ENCODE measurements around the gene EFCAB8. TPM values are rescaled to one million over a fixed set of nuclear protein-coding genes. Genes with fewer than 3 reads are reported as not detected.

The EFCAB8 gene
- total RNA-seq, 1 donor from 2014 or later = 1.1 TPM

DNA sequence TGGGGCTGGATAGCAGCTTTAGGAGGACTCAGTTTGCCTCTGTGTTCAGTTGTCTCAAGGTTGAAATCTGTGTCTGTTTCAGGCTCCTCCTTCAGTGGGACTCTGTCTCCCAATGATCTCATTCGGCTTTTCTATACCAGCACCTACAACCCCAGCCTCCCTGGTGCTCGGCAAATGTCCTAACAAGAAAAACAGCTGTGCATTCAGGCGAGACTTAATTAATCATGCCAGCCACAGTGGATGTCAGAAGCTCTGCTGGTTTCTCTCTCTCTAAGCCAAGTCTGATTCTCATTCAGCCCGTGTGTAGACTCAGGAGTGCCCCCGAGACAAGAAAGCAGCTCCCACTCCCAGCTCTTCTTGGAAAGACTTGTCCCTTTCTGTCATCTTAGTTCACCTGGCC is 98.7 kb downstream of the EFCAB8 start:
- no peak overlapping the region for H3K4me3 Mint-ChIP-seq (ENCODE audit: unreplicated experiment)
- no peak overlapping the region for H3K27ac Mint-ChIP-seq (ENCODE audit: unreplicated experiment)
- TF ChIP-seq, protein P1, sequence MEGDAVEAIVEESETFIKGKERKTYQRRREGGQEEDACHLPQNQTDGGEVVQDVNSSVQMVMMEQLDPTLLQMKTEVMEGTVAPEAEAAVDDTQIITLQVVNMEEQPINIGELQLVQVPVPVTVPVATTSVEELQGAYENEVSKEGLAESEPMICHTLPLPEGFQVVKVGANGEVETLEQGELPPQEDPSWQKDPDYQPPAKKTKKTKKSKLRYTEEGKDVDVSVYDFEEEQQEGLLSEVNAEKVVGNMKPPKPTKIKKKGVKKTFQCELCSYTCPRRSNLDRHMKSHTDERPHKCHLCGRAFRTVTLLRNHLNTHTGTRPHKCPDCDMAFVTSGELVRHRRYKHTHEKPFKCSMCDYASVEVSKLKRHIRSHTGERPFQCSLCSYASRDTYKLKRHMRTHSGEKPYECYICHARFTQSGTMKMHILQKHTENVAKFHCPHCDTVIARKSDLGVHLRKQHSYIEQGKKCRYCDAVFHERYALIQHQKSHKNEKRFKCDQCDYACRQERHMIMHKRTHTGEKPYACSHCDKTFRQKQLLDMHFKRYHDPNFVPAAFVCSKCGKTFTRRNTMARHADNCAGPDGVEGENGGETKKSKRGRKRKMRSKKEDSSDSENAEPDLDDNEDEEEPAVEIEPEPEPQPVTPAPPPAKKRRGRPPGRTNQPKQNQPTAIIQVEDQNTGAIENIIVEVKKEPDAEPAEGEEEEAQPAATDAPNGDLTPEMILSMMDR (IDR thresholded peaks at IDR 0.05; ENCODE audit: unreplicated experiment) = no peak
- H3K36me3 Mint-ChIP-seq (ENCODE audit: low read depth, unreplicated experiment) = peaks cover 9% of the 10 kb centered on the region
- peaks cover 4% of the 10 kb centered on the region for H3K4me1 Mint-ChIP-seq (ENCODE audit: unreplicated experiment)
- H3K27me3 Mint-ChIP-seq (ENCODE audit: unreplicated experiment) = peaks cover 5% of the 10 kb centered on the region
- H3K9me3 Mint-ChIP-seq (ENCODE audit: unreplicated experiment) = no peaks in the 10 kb centered on the region
- no peak for DNase-seq (ENCODE audit: low spot score)

DNA sequence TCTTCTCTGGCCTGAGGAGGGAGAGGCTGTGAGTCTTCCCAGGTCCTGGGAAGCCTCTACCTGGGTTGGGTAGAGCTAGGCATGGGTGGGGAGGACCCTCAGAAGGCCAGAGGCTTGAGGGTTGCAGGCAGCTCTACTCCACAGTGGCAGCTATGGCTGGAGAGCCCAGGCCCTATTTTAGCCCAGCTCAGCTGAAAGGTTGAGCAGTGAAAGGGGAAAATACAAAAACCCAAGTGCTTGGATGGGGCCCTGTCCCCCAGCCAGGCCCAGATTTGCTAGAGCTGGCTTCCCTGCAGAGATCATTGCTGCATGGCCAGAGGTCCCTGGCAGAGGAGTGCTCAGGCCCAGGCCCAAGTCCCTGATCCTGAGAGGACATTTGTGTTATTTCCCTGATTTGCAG is 99.9 kb downstream of the EFCAB8 start:
- Mint-ChIP-seq H3K4me3 (ENCODE audit: unreplicated experiment) (no peak overlapping the region), H3K27me3 (ENCODE audit: unreplicated experiment) (peaks cover 5% of the 10 kb centered on the region), H3K9me3 (ENCODE audit: unreplicated experiment) (no peaks in the 10 kb centered on the region), H3K27ac (ENCODE audit: unreplicated experiment) (no peak overlapping the region), H3K36me3 (ENCODE audit: low read depth, unreplicated experiment) (peaks cover 9% of the 10 kb centered on the region), H3K4me1 (ENCODE audit: unreplicated experiment) (peaks cover 4% of the 10 kb centered on the region)
- DNase-seq (ENCODE audit: low spot score) = no peak
- TF ChIP-seq, protein P1 (IDR thresholded peaks at IDR 0.05; ENCODE audit: unreplicated experiment) = no peak

DNA sequence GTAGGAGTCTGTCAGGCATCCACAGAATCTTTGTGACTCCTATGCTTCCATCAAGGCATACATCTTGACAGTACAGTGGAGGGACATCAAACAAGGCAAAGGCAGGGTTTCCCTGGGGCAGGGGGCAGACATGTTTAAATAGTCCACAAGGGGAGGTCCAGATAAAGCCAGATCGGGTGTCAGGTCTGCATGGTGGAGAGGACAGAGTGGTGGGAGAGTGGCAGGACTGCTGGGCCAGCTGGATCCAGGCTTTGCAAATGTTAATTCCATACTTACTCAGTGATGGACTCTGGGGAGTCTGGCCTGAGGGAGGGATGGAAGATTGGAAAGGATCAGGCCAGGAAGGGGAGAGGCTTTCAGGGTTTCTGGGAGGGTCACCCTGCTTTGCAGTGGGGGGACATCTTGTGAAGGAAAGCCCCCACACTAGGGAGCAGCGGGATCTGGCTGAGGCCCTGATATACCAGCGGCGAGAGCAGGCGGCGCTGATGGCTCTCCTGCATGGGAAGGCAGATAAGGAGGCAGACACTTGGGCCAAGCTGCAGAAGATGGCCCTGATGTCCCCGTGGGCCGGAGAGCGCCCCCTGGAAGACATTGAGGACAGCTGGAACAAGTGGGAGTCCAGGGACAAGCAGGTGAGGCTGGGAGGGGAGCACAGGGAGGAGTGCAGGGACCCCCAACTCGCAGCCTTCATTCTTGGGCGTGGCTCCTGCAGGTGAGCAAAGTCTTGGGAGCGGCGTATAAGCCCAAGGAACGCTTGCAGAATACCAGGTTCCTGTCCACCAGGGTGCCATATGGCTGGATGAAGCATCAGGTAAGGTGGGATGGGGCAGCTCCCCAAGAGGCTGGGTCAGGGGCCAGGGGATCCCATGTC is 100.9 kb downstream of the EFCAB8 start:
- Mint-ChIP-seq H3K4me1 (ENCODE audit: unreplicated experiment) (peaks cover 4% of the 10 kb centered on the region), H3K36me3 (ENCODE audit: low read depth, unreplicated experiment) (peaks cover 9% of the 10 kb centered on the region), H3K27me3 (ENCODE audit: unreplicated experiment) (peaks cover 5% of the 10 kb centered on the region), H3K4me3 (ENCODE audit: unreplicated experiment) (peak overlapping the region; percentile 21), H3K9me3 (ENCODE audit: unreplicated experiment) (no peaks in the 10 kb centered on the region), H3K27ac (ENCODE audit: unreplicated experiment) (no peak overlapping the region)
- no peak for DNase-seq (ENCODE audit: low spot score)
- TF ChIP-seq, protein P1 (IDR thresholded peaks at IDR 0.05; ENCODE audit: unreplicated experiment) = no peak

DNA sequence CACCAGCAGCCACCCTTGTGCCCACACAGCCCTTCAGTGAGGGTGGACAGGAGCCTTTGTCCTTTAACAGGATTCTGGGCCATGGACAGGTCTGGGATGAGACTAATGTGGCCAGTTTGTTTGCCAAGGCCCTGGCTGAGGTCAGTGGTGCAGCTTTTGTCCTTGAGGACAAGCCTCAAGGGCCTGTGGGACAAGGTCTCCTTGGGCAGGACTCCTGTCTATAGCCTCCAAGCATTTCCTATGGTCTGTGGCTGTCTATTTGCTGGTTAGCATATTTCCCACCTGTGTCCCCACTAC is 101.4 kb downstream of the EFCAB8 start:
- Mint-ChIP-seq H3K4me1 (ENCODE audit: unreplicated experiment) (peaks cover 4% of the 10 kb centered on the region), H3K27ac (ENCODE audit: unreplicated experiment) (no peak overlapping the region), H3K4me3 (ENCODE audit: unreplicated experiment) (no peak overlapping the region), H3K9me3 (ENCODE audit: unreplicated experiment) (no peaks in the 10 kb centered on the region), H3K36me3 (ENCODE audit: low read depth, unreplicated experiment) (peaks cover 9% of the 10 kb centered on the region), H3K27me3 (ENCODE audit: unreplicated experiment) (peaks cover 5% of the 10 kb centered on the region)
- DNase-seq (ENCODE audit: low spot score) = no peak
- TF ChIP-seq, protein P1 (IDR thresholded peaks at IDR 0.05; ENCODE audit: unreplicated experiment) = no peak

All from endothelial cell (in vitro differentiated cells).